RWPE2 (cell line): ENCODE data around the gene FER1L5.

Experiments used
- ATAC-seq: fragments of 200-7000 bp; cut with Tn5 transposase; 3 replicates; pipeline ENCODE4 v1.9.1; 2021; ENCODE audit warnings: low read depth
- DNase-seq: peaks from one replicate; pipeline ENCODE4 v3.0.0-alpha.2; 2020; ENCODE audit warnings: low spot score
- H3K27ac ChIP-seq: fragments of 450-650 bp; 2 replicates; pipeline ENCODE4 v1.5.1; 2017; ENCODE audit warnings: mild to moderate bottlenecking; ENCODE audit not compliant: poor library complexity, severe bottlenecking
- H3K27me3 ChIP-seq: fragments of 250-450 bp; sonication (Bioruptor Pico); 2 replicates; pipeline ENCODE4 v1.5.1; 2021; ENCODE audit warnings: mild to moderate bottlenecking, moderate library complexity; ENCODE audit not compliant: insufficient read depth, poor library complexity, severe bottlenecking
- H3K36me3 ChIP-seq: fragments of 250-450 bp; sonication (Bioruptor Pico); 2 replicates; pipeline ENCODE4 v1.5.1; 2020; ENCODE audit warnings: low read depth, mild to moderate bottlenecking, moderate library complexity
- H3K4me1 ChIP-seq: fragments of 250-450 bp; sonication (Bioruptor Pico); 2 replicates; pipeline ENCODE4 v1.5.1; 2021; ENCODE audit warnings: mild to moderate bottlenecking, moderate library complexity; ENCODE audit not compliant: insufficient read depth, poor library complexity, severe bottlenecking
- H3K4me3 ChIP-seq: fragments of 250-450 bp; sonication (Bioruptor Pico); 2 replicates; pipeline ENCODE4 v1.5.1; 2021; ENCODE audit warnings: mild to moderate bottlenecking, moderate library complexity; ENCODE audit not compliant: severe bottlenecking
- H3K9me3 ChIP-seq: fragments of 250-450 bp; sonication (Bioruptor Pico); 2 replicates; pipeline ENCODE4 v1.5.1; 2021; ENCODE audit warnings: mild to moderate bottlenecking, moderate library complexity; ENCODE audit not compliant: severe bottlenecking
- CTCF ChIP-seq: fragments of 450-650 bp; IDR thresholded peaks from one replicate; pipeline ENCODE4 v1.5.1; 2017; ENCODE audit warnings: mild to moderate bottlenecking, moderate library complexity; ENCODE audit not compliant: poor library complexity, severe bottlenecking

The FER1L5 gene

GRCh38 chr2:96695602-96696001, 53.0 kb downstream of the FER1L5 start:
- Histone ChIP-seq H3K27ac (no peak overlapping the region), H3K4me3 (no peak overlapping the region), H3K27me3 (no peaks in the 10 kb centered on the region), H3K9me3 (no peaks in the 10 kb centered on the region), H3K36me3 (no peaks in the 10 kb centered on the region), H3K4me1 (peaks cover 13% of the 10 kb centered on the region)
- DNase-seq (peak; percentile 55), ATAC-seq (no peak)
- TF ChIP-seq CTCF = no peak

GRCh38 chr2:96697476-96697875, 54.9 kb downstream of the FER1L5 start:
- ATAC-seq (0 out of 3 replicates have a peak, but pooled peaks have one; percentile 3), DNase-seq (no peak)
- H3K36me3 ChIP-seq = no peaks in the 10 kb centered on the region
- no peak for TF ChIP-seq CTCF
- no peak overlapping the region for H3K4me3 ChIP-seq
- no peaks in the 10 kb centered on the region for H3K9me3 ChIP-seq
- peaks cover 13% of the 10 kb centered on the region for H3K4me1 ChIP-seq
- H3K27ac ChIP-seq = no peak overlapping the region
- H3K27me3 ChIP-seq = no peaks in the 10 kb centered on the region

- no peak for TF ChIP-seq CTCF
- DNase-seq (peak; percentile 74), ATAC-seq (peak; percentile 82)
- H3K36me3 ChIP-seq = no peaks in the 10 kb centered on the region
- no peaks in the 10 kb centered on the region for H3K9me3 ChIP-seq
- H3K27ac ChIP-seq = no peak overlapping the region
- H3K4me1 ChIP-seq = peaks cover 13% of the 10 kb centered on the region
- no peaks in the 10 kb centered on the region for H3K27me3 ChIP-seq
- no peak overlapping the region for H3K4me3 ChIP-seq
Observed at GRCh38 chr2:96698221-96698861, 55.8 kb downstream of the FER1L5 start.

GRCh38 chr2:96699021-96699420, 56.5 kb downstream of the FER1L5 start:
- ATAC-seq (no peak), DNase-seq (no peak)
- H3K36me3 ChIP-seq = no peaks in the 10 kb centered on the region
- H3K9me3 ChIP-seq = no peaks in the 10 kb centered on the region
- TF ChIP-seq CTCF = no peak
- no peaks in the 10 kb centered on the region for H3K27me3 ChIP-seq
- H3K4me3 ChIP-seq = no peak overlapping the region
- no peak overlapping the region for H3K27ac ChIP-seq
- peaks cover 13% of the 10 kb centered on the region for H3K4me1 ChIP-seq

GRCh38 chr2:96699621-96700020, 57.1 kb downstream of the FER1L5 start:
- Histone ChIP-seq H3K9me3 (no peaks in the 10 kb centered on the region), H3K27me3 (no peaks in the 10 kb centered on the region), H3K4me1 (peaks cover 13% of the 10 kb centered on the region), H3K27ac (no peak overlapping the region), H3K36me3 (no peaks in the 10 kb centered on the region; the same call in 1 of the 2 replicates), H3K4me3 (no peak overlapping the region)
- DNase-seq (no peak), ATAC-seq (no peak)
- TF ChIP-seq CTCF = no peak
